Bronchial epithelial cell (primary cell): Measurements from ENCODE around the gene DVL2. TPM values are rescaled to one million over a fixed set of nuclear protein-coding genes. Genes with fewer than 3 reads are reported as not detected.
A peak's percentile ranks its signal among the peaks of the same experiment; 100 is the strongest.

Experiments
- DNase-seq: peaks from one replicate; pipeline ENCODE4 v3.0.0-alpha.2; 2010; ENCODE audit warnings: low read depth
- FAIRE-seq: peaks from 2 replicates; lab custom pipeline; 2011; peaks lifted over from hg19 to GRCh38; lab: Jason Lieb, UNC
- H3K27me3 ChIP-seq: 2 replicates; pipeline ENCODE4 v1.5.1; 2011; ENCODE audit warnings: low read length; ENCODE audit not compliant: control insufficient read depth, insufficient read depth
- H3K36me3 ChIP-seq: 2 replicates; pipeline ENCODE4 v1.5.1; 2011; ENCODE audit warnings: low read length; ENCODE audit not compliant: control insufficient read depth, insufficient read depth
- H3K4me3 ChIP-seq: 2 replicates; pipeline ENCODE4 v1.5.1; 2011; ENCODE audit warnings: mild to moderate bottlenecking, low read depth, low read length, control low read depth
- total RNA-seq: library from RNA; depleted of rRNA; stranded (reverse); fragments of >200 nt; gene quantifications from 2 replicates; pipeline ENCODE4 v1.2.1, GENCODE V29; 2014
- TF ChIP-seq, protein P1 (sequence below): IDR thresholded peaks from 2 replicates; pipeline ENCODE4 v1.5.1; 2011; ENCODE audit warnings: mild to moderate bottlenecking, moderate library complexity, low read length, control low read depth, inconsistent platforms; ENCODE audit not compliant: insufficient read depth, severe bottlenecking

The DVL2 gene
- total RNA-seq, 1 donor from 2014 or later, result 52.1 TPM

DNA sequence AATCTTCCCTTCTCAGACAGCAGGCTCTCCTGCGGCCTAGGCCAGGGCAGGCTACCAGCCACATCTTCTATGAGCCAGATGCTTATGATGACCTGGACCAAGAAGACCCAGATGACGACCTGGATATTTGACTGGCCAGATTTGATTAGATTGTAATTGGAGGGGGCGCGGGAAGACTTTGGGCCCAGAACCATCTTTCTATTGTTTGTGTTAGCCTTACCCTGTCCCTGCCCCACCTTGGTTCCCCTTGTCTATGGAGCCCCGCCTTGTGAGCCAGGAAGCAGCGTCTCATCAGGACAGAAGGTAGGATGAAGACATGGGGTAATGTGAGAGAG lies 25.2 kb upstream of the DVL2 start:
- FAIRE-seq (no peak), DNase-seq (no peak)
- TF ChIP-seq, protein P1, sequence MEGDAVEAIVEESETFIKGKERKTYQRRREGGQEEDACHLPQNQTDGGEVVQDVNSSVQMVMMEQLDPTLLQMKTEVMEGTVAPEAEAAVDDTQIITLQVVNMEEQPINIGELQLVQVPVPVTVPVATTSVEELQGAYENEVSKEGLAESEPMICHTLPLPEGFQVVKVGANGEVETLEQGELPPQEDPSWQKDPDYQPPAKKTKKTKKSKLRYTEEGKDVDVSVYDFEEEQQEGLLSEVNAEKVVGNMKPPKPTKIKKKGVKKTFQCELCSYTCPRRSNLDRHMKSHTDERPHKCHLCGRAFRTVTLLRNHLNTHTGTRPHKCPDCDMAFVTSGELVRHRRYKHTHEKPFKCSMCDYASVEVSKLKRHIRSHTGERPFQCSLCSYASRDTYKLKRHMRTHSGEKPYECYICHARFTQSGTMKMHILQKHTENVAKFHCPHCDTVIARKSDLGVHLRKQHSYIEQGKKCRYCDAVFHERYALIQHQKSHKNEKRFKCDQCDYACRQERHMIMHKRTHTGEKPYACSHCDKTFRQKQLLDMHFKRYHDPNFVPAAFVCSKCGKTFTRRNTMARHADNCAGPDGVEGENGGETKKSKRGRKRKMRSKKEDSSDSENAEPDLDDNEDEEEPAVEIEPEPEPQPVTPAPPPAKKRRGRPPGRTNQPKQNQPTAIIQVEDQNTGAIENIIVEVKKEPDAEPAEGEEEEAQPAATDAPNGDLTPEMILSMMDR, result no peak
- Histone ChIP-seq H3K4me3 (no peak overlapping the region), H3K36me3 (peaks cover 13% of the 10 kb centered on the region), H3K27me3 (no peaks in the 10 kb centered on the region)

- H3K36me3 ChIP-seq, result peaks cover 14% of the 10 kb centered on the region
- DNase-seq, result peak; percentile 91
- H3K4me3 ChIP-seq, result no peak overlapping the region
- TF ChIP-seq, protein P1, result no peak
- no peaks in the 10 kb centered on the region for H3K27me3 ChIP-seq
- peak; percentile 84 for FAIRE-seq
Observed at GRCh38 chr17:7258731-7259554, 24.6 kb upstream of the DVL2 start.

- TF ChIP-seq, protein P1, result no peak
- H3K4me3 ChIP-seq, result no peak overlapping the region
- peaks cover 14% of the 10 kb centered on the region for H3K36me3 ChIP-seq
- DNase-seq, result no peak
- no peaks in the 10 kb centered on the region for H3K27me3 ChIP-seq
- FAIRE-seq, result no peak
Observed at GRCh38 chr17:7256766-7257456, 22.6 kb upstream of the DVL2 start.

DNA sequence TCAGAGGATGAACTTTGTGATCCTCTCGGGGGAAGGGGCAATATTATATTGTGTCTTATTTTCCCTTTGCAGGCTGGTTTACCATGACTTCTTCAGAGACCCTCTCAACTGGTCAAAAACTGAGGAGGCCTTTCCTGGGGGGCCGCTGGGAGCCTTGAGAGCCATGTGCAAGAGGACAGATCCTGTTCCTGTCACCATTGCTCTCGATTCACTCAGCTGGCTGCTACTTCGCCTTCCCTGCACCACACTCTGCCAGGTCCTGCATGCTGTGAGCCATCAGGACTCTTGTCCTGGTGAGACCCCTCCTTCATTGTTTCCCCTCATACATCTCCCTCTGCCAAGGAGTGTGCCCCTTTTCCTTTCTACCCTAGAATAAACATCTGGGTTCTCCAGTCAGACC lies 20.2 kb upstream of the DVL2 start:
- no peaks in the 10 kb centered on the region for H3K27me3 ChIP-seq
- H3K36me3 ChIP-seq, result peaks cover 9% of the 10 kb centered on the region
- TF ChIP-seq, protein P1, result no peak
- H3K4me3 ChIP-seq, result no peak overlapping the region
- no peak for FAIRE-seq
- no peak for DNase-seq

- FAIRE-seq (no peak), DNase-seq (no peak)
- H3K4me3 ChIP-seq, result peak overlapping the region; percentile 54
- H3K36me3 ChIP-seq, result peaks cover 3% of the 10 kb centered on the region
- TF ChIP-seq, protein P1, result no peak
- H3K27me3 ChIP-seq, result no peaks in the 10 kb centered on the region
Observed at GRCh38 chr17:7253082-7253481, 18.8 kb upstream of the DVL2 start.
